ENCODE data around the gene KRT33A.
A peak's percentile ranks its signal among the peaks of the same experiment; 100 is the strongest.
"Not testable (repeated sequence)": the region's sequence is repeated elsewhere in the genome, so short reads cannot be mapped to it uniquely, and the experiment has no call there.

The KRT33A gene

GRCh38 chr17:41360296-41360995 is 9.8 kb upstream of the KRT33A start:
- no peak for DNase-seq

- no peak for DNase-seq
Measured at GRCh38 chr17:41354536-41354935, 3.9 kb upstream of the KRT33A start.

DNA sequence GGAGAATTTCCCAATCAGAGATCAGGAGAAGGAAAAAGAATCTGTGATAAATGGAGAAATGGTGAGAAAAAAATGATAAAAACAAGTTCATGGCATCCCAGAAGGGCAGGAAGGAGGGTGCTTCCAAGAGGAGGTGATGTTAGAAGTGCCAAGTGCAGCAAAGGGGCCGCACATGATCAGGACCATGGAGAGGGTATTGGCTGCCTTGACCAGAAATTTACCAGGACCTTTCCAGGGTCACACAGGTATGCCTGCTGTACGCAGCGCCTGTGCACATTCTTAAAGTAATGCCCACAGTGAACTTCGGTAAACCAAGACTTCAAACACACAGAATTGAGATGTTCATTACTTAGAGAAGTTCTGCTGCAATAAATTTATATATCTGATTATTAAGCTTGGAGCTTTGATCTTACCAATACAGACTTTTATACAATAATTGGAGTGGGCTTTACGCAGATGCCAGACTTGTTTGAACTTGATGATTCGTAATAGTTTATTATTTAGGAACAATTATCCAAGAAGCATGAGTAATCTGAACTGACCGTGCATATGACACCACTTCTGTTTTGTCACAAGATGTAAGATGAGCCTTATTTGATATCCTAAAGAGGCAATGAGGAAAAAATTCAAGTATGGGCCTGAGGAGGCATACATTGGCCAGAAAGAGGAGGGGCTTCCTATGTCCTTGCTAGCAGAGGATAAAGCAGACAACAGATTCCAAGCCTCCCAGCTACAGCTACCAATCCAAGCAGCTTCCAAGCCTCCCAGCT is 2.2 kb upstream of the KRT33A start:
- no peak for DNase-seq

DNA sequence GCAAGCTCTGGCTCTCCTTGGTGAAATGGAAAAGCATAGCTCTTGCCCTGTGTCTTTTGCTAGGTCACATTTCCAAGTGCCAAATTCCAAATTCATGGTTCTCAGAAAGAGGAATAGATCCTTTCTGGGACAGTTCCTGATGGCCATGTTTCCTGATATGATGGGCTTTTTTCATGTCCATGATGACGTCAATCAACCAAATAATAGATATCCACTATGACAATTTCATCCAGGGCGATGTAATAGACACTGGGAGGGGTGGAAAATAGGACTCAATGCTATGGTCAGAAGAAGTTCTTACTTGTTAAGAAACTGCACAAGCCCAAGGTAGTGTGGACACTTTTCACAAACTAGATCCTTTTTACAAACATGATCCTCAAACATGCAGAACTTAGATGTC is 549 bp upstream of the KRT33A start:
- DNase-seq: no peak

DNA sequence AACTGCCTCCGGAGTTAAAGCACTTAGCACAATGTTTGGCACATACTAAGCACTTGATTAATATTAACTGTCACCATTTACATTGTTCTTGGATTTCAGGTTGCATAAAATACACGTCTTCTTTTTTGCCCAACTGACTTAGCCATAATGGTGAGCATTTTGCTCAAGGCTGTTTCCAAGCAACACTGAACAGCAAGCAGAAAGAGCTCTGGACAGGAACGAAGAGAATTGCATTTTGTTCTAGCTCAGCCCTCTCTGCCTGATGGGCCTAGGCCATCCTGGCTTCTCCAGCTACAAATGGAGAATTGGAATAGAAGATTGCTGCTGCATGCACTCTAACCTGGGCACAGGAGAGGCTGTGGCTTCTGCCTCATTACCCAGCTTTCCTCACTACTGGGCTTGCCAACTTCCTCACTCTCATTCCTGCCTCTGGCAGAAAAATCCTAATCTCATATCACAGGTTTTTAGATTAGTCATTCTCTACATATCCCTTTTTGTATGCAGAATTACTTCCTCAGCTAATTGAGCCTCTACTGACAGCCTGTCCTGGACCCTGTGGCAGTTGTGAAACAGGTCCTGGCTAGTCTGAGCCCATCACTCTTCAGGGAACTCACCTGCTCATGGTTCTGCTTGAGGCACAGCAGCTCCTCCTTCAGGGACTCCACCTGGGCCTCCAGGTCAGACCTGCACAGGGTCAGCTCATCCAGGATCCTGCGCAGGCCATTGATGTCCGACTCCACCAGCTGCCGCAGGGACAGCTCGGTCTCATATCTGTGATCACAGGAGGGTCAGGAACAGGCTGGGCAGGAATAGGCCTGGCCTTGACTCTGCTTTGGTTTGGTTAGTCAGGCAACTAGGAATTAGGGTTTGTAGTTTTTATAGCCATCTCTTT is 2.5 kb downstream of the KRT33A start:
- no peak for DNase-seq

DNA sequence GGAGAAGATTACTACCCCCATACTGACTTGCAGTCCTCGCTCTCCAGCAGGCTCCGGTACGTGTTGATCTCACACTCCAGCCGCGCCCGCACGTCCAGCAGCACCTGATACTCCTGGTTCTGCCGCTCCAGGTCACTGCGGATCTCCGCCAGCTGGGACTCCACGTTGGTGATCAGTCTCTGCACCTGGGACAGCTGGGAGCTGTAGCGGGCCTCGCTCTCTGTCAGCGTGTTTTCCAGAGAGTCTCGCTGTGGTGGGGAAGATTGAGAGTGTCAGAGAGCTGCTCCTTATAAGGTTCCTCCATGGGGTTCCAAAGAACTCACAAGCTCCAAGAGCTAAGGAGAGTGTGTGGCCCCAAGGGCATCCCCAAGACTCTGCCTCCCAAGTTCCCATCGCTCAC is 4.2 kb downstream of the KRT33A start:
- DNase-seq: not testable (repeated sequence)

- no peak for DNase-seq
Measured at GRCh38 chr17:41345992-41346391, 4.6 kb downstream of the KRT33A start.

GRCh38 chr17:41343029-41343428 is 7.6 kb downstream of the KRT33A start:
- DNase-seq: no peak

DNA sequence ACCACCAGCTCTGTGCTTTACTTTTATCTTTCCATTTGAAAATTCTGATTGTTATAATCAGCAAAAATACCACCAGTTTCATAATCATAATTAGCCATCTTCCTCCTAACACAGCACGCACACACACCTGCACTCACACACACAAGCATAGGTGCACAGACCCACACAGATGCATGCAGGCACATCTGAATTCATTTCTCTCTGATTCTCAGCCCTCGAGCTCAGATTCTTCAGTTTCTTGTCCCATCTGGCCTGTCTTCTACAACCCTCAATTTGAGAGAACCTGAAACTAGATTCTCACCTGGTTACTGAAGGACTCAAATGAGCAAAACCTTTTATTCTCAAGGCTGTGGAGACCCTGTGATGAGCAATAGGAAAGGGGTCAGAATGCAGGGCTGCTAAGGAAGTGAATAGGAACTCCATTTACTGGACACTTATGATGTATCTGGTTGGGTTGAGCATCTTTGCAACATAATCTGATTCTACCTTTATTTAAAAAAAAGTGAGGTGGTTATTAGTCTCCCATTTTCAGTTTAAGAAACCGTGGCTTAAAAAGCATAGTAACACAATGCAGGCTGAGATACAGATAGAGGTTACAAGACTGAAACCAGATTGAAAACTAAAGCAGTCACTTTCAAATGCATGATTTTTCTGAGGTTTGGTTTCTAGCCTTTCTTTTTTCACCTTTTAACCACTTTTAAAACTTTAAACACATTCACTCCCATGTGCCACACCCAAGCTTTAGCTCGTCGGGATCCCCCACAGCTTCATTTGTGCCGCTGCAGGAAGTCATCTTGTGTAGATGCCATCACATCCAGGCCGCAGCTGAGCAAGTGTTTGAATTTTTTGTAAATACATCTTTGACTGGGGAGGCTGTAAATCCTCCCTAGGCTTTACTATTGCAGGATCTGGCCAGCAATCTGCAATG is 9.4 kb downstream of the KRT33A start:
- DNase-seq: no peak

DNA sequence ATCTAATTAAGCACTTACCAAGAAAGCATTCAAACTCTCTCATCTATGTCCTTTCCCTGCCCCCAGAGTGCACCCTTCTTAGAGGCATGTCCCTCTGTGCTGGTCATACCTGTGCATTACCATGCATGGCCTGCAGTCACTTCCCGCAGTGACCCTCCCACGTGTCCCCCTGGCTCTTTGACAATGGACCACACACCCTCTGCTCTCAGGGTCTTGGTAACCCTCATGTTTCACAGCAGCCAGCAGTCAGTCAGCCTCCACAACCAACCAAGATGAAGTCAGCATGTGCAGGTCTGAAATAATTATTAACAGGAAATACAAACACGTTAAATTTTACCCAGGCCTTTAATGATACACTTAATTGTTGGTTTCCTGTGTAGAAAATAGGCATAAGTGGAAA is 10.1 kb downstream of the KRT33A start:
- no peak for DNase-seq

DNA sequence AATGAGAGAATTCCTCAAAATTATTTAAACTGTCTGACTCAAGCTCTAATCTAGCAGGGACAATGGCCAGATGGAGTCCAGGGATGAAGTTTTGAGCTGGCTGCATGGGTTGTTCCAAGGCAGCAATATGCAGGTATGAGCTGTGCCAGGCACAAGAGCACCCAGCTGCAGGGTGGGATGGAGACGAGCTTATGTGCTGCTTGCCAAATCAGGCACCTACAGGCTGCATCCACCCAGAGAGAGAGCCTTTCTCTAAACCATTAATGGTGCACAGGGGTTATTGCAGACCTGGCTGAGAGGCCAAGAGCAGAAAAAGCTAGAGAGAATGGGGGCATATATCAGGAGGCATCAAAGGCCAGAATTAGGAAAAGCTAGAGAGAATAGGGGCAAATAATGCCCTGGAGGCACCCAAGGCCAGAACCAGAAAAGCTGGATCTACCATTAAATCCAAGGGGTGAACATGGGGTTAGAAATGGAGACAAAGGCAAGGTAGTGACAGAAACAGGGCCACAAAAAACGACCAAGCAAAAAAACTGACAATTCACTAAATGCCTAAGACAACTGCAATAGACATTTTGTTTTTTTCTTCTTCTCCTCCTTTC is 11.0 kb downstream of the KRT33A start:
- DNase-seq: no peak

- no peak for DNase-seq
Measured at GRCh38 chr17:41338961-41339485, 11.6 kb downstream of the KRT33A start.

- DNase-seq: no peak
Measured at GRCh38 chr17:41335747-41336146, 14.9 kb downstream of the KRT33A start.

DNA sequence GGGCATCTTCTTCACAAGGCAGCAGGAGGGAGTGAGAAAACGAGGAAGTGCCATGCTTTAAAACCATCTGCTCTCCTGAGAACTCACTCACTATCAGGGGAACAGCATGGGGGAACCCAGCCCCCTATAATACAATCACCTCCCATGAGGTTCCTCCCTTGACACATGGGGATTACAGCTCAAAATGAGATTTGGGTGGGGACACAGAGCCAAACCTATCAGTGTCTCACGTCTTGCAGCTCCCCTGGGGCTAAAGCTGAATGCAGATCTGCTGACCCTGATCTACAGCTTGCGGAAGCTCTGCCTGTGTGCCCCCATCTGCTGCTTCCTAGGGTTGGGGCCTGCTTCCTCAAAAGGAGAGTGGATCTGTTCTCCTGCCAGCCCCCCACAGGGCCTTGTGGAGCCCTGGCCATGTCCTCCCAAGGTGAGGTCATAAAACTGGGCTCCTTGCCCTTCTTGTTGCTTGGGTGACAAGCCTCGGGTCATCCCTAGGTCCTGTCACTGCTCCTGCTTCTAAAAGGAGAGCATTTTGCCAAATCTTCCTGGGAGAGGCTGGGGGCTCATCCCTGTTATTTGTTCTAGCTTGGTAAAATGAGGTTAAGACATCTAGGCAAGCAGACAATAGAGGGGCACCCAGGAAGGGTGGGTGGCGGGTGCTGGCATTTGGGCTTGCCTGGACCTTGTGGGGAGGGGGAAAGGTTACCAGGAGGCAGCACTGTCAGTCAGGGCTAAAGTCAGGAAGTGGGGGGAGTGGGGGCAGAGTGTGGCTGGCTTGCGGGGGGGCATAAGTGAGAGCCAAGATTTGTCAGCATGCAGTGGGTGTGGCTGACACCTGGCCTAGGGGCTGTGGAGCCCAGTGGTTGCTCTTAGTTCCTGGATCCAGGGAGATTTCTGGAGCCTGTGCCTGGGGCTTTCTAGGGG is 16.0 kb downstream of the KRT33A start:
- DNase-seq: no peak

GRCh38 chr17:41333836-41334235 is 16.8 kb downstream of the KRT33A start:
- no peak for DNase-seq

DNA sequence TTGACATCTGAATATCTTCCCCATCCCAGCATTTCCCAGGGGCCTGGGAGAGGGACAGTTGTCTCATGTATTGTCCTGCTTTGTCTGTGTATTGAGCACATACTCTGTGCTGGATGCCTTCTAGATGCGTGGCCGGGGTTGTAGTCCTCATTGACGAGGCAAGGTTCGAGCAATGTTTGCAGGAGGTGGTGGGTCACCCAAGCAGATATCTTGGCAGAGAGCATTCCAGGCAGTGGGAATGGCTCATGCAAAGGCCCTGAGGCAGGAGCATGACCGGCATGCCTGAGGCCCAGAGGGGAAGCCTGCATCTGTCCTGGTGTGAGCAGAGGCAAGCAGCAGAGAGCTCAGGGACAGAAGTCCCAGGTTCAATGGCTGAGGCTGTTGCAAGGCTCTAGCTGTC is 17.5 kb downstream of the KRT33A start:
- DNase-seq: no peak

- no peak for DNase-seq
Measured at GRCh38 chr17:41332239-41332638, 18.4 kb downstream of the KRT33A start.

DNA sequence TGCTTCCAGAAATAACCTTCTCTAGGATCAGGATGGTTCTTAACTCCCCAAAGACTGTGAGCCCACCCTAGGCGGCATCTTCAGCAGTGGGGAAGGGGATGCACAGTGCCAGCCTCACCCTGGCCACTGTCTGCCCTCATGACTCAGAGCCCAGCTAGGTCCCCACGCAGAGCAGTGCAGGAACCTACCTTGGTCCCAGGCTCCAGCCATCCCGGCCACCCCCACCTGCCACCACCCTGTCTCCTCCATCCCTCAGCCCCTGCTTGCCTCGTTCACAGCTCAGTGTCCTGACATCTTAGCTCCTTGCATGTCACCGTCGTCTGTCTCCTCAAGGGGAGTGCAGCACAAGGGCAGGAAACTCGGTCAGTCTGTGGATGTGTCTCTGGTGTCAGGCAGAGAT is 19.0 kb downstream of the KRT33A start:
- DNase-seq: no peak

GRCh38 chr17:41329279-41329948 is 21.2 kb downstream of the KRT33A start:
- DNase-seq: peak; percentile 28

- DNase-seq: no peak
Measured at GRCh38 chr17:41328207-41328606, 22.4 kb downstream of the KRT33A start.

Measured in DMS153 (cell line).